Thoracic aorta (tissue), 2 donors: ENCODE measurements around the gene C16orf89. TPM values are rescaled to one million over a fixed set of nuclear protein-coding genes. Genes with fewer than 3 reads are reported as not detected.

Source experiments
- ATAC-seq: fragments of 150-250 bp; one replicate; pipeline ENCODE4 v1.8.0; 2017; ENCODE audit warnings: low read depth; ENCODE audit not compliant: insufficient number of reproducible peaks, low FRiP score
- DNase-seq: peaks from one replicate; pipeline ENCODE4 v3.0.0-alpha.2; 2020; ENCODE audit warnings: low spot score
- H3K27ac ChIP-seq, 2 donors: fragments of 200-600 bp; sonication (generic); 1 replicate in 1 of 2; 2 replicates in 1 of 2; pipeline ENCODE4 v1.5.1; 2016; ENCODE audit warnings: mild to moderate bottlenecking in 2 of 2, moderate library complexity in 2 of 2
- H3K27me3 ChIP-seq: fragments of 200-600 bp; sonication (generic); replicated peaks from 2 replicates; pipeline ENCODE4 v1.6.0; 2016; ENCODE audit warnings: mild to moderate bottlenecking; ENCODE audit not compliant: insufficient read depth
- H3K36me3 ChIP-seq: fragments of 200-600 bp; sonication (generic); one replicate; pipeline ENCODE4 v1.5.1; 2016
- H3K4me1 ChIP-seq, 2 donors: fragments of 200-600 bp; sonication (generic); 1 replicate in 1 of 2; 2 replicates in 1 of 2; pipeline versions ENCODE4 v1.5.1 to v1.6.0; 2016; ENCODE audit warnings: low read depth in 2 of 2, mild to moderate bottlenecking in 1 of 2; ENCODE audit not compliant: control insufficient read depth in 1 of 2
- H3K4me3 ChIP-seq: fragments of 200-600 bp; sonication (generic); 2 replicates; pipeline ENCODE4 v1.5.1; 2016; ENCODE audit warnings: mild to moderate bottlenecking
- H3K9me3 ChIP-seq: fragments of 200-600 bp; sonication (generic); 2 replicates; pipeline ENCODE4 v1.5.1; 2016
- CTCF ChIP-seq: fragments of 200-600 bp; sonication (generic); IDR thresholded peaks from one replicate; pipeline ENCODE4 v1.5.1; 2019; ENCODE audit warnings: antibody characterized with exemption
- total RNA-seq, 2 donors: library from RNA; depleted of rRNA; stranded (reverse); fragments of >200 nt; gene quantifications; one replicate each; pipeline versions ENCODE4 v1.1.0 to v1.2.3, GENCODE V29; 2016

Gene C16orf89
- total RNA-seq, 2 donors from 2014 or later: 11.6 to 21.4 TPM

GRCh38 chr16:5065326-5065725 is 430 bp downstream of the C16orf89 start:
- no peaks in the 10 kb centered on the region for H3K4me1 ChIP-seq
- no peak for ATAC-seq
- no peak for TF ChIP-seq CTCF

DNA sequence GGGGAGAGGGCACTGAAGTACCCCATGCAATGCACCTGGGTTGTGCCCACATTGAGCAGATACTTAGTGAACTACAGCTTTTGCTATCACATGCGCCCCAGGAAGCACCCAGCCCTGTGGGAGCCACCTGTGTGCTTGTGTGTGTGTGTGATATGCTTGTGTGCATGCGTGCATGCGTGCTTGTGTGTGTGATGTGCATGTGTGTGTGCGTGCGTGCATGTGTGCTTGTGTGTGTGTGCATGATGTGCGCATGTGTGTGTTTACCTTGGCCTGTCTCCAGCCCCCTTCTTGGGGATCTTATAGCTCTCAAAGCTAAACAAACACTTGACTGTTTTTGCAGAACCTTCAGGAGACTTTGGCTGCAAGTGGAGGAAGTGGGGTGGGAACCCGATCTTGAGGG is 841 bp downstream of the C16orf89 start:
- no peak overlapping the region for H3K27ac ChIP-seq
- no peak for TF ChIP-seq CTCF
- H3K9me3 ChIP-seq: no peaks in the 10 kb centered on the region
- H3K4me1 ChIP-seq: no peaks in the 10 kb centered on the region
- no peak overlapping the region for H3K4me3 ChIP-seq
- ATAC-seq (no peak), DNase-seq (no peak)
- no peaks in the 10 kb centered on the region for H3K27me3 ChIP-seq
- H3K36me3 ChIP-seq: no peaks in the 10 kb centered on the region

More at GRCh38 chr16:5065326-5065725, 430 bp downstream of the C16orf89 start:
- Histone ChIP-seq H3K4me3 (no peak overlapping the region), H3K27me3 (no peaks in the 10 kb centered on the region), H3K36me3 (no peaks in the 10 kb centered on the region), H3K27ac (no peak overlapping the region), H3K9me3 (no peaks in the 10 kb centered on the region)
- no peak for DNase-seq

DNA sequence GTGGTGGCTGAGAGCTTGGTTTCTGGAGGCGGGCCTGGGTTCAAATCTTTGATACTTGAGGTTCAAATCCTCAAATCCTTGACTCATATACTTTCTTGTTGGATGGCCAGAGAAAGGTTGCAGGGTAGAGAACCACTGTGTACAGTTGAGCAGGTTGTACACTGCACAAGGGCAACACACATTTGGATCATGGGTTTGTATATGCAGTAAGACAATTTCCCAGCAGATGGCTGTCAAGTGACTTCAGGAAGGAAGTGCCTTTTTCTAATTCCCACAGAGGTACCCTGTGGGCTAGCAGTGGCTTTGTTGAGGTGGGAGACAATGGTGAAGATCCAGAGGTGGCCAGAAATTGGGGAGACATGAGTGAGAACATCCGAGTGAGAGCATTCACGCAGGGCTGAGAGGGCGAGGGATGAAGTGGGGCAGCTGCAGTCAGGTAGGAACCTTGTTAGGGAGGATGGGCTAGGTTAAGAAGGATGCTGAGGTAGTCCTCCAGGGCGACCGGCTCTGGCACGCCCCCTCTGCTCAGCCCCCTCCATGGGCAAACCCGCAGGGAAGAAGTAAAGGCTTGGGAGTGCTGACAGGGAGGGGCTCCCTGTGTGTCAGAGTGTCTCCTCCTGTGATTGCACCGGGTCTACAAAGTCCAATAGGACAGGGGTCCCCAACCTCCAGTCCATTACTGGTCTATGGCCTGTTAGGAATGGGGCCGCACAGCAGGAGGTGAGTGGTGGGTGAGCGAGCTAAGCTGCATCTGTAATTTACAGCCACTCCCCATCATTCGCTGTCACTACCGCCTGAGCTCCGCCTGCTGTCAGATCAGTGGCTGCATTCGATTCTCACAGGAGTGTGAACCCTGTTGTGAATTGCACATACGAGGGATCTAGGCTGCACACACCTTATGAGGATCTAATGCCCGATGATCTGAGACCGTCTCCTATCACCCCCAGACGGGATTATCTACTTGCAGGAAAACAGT is 2.7 kb downstream of the C16orf89 start:
- no peak for TF ChIP-seq CTCF
- ATAC-seq: no peak
- no peaks in the 10 kb centered on the region for H3K9me3 ChIP-seq
- no peak overlapping the region for H3K27ac ChIP-seq
- no peak for DNase-seq
- no peak overlapping the region for H3K4me3 ChIP-seq
- H3K36me3 ChIP-seq: no peaks in the 10 kb centered on the region
- H3K27me3 ChIP-seq: no peaks in the 10 kb centered on the region
- no peaks in the 10 kb centered on the region for H3K4me1 ChIP-seq

DNA sequence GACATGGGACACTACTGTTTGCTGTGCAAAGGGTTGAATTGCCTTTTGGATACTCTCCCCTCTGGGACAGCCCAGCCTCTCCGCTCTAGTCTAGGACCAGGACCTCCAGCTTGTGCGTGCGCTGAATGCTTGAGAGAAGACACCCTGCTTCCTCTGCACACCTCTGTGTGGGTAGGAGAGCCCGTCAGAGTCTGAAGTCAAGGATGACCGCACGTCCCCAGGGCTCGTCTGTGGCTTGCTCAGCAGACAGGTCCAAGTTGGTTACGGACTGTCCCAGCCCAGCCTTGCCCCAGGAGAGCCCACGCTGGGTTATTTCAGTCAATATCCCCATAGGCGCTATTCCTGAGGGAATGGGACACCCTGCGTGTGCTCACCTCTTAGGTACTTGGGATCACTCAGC is 3.7 kb downstream of the C16orf89 start:
- Histone ChIP-seq H3K36me3 (no peaks in the 10 kb centered on the region), H3K4me1 (no peaks in the 10 kb centered on the region), H3K4me3 (no peak overlapping the region), H3K27me3 (no peaks in the 10 kb centered on the region), H3K9me3 (no peaks in the 10 kb centered on the region), H3K27ac (no peak overlapping the region)
- no peak for DNase-seq
- TF ChIP-seq CTCF: no peak
- ATAC-seq: no peak

DNA sequence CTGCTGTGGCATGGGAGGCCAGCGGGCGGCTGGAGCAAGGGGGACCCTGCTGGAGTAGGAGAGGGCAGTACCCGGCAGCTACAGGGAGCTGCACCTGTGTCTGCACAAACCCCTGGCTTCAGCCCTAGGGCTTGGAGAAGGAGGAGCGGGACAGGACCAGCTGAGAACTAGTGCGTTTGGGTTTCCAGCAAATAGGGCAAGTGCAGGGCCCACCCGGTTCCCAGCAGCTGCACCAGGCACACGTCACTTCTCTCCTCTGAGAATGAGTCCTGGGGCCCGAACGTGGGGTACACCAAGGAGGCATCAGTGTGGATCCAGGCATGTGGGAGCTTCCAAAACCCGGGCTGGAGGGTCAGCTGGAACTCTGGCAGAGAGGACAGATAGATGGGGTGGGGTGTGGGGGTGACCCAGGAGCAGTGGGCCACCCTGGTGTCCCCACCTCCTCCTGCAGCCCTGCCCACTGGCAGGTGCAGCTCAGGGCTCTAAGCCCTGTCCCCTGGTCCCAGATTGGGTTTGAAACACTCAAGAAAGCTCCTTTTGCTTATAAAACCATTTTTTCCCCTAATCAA is 5.6 kb downstream of the C16orf89 start:
- ATAC-seq (no peak), DNase-seq (no peak)
- H3K4me1 ChIP-seq: no peaks in the 10 kb centered on the region
- no peaks in the 10 kb centered on the region for H3K36me3 ChIP-seq
- no peaks in the 10 kb centered on the region for H3K9me3 ChIP-seq
- TF ChIP-seq CTCF: no peak
- H3K27me3 ChIP-seq: no peaks in the 10 kb centered on the region
- H3K27ac ChIP-seq: no peak overlapping the region
- H3K4me3 ChIP-seq: no peak overlapping the region
